Stimulated activated CD8-positive, alpha-beta memory T cell treated with anti-CD3 and anti-CD28 coated beads, Interleukin-7, amount 100 ng/mL, for 4 hours (primary cell): ENCODE measurements around the gene RARB.

Source experiments
- DNase-seq, 2 donors: peaks; one replicate each; pipeline ENCODE4 v3.0.0-alpha.2; 2020; ENCODE audit warnings: low read depth in 2 of 2

Gene RARB

DNA sequence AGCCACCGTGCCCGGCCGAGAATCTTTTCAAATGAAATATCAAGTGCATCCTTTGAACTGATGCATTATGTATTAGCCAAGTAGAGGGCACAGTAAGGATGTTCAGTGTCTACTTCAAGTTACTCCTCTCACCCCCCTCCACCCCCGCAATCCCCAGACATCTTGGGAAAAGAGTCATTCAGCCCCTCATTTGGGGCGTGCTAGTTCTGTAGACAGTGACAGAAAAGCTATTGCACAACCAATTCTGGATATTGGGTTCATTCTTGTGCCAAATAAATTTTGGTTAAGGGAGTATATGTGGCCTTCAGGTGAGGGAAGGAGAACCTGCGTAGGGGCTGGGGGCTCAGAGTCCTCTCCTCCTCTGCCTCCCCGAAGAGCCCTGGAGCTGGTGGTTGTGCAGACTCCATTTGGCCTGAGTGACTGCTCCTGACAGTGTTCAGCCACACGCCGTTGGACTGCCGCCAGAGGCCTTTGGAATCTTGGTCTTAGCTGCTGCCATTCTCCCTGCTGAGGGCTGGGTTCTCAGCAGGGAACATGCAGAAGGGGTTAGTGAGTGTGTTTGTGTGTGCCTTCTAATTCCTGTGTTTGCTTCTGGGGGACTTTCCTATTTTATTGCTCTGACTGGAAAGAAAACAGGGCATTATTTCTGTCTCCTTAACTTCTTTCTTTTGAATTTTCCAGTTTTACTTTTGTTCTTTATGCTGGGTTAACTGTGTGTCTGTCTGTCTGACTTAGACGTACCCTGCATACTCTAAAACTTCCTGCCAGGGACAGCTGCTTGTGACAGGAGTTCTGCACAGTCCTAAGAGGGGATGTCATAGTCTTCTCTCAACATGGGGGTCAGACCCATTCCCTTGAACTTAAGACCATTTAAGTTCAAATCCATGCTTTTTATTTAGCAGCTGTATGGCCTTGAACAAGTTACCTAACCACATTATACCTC is 21.0 kb downstream of the RARB start:
- no peak for DNase-seq

DNA sequence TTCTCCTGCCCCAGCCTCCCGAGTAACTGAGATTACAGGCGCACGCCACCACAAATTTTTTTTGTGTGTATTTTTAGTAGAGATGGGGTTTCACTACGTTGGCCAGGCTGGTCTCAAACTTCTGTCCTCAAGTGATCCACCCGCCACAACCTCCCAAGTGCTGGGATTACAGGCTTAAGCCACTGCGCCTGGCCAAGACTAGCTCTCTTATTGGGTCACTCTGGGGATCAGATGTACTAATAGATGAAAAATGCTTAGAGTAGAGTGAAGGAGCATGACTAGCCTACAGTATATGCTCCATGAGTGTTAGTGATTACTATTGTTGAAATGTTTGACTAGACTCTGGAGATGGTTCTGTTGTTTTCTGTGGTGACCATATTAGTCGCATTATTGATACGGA is 21.8 kb downstream of the RARB start:
- DNase-seq: no peak

DNA sequence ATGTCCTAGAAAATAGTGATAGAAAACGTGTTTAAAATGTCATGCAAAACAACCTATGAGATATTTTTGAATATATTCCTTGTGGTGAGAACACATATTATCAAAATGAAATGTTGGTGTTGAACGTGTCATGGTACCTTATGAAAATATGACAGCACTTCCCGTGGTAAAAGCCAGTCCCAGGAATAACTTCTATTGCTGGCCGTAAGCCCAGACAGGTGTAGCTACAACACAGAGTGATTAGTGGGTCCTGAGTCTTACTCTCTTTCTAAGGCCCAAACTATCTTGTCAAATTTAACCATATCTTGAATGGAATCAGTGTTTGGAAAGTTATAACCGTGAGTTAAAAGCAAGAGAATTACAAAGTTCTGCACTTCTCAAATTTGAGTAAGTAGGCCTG is 24.1 kb downstream of the RARB start:
- no peak for DNase-seq

DNA sequence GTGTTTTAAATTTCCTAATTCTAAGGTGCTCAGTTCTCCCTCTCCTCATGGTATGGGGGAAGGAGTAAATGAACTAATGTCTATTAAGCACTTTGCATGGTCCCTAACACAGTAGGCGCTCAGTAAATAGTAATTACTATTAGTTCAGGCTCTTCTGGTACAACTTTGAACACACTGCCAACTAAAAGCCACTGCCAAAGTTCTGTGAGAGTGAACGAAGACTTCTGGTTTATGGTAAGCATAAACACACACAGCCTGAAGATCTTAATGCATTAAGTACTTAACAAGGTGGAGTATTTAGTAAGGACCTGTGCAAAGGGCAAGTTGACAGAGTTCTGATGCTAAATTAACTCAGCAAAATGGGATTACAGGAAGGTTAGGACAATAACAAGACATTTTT is 24.7 kb downstream of the RARB start:
- no peak for DNase-seq

DNA sequence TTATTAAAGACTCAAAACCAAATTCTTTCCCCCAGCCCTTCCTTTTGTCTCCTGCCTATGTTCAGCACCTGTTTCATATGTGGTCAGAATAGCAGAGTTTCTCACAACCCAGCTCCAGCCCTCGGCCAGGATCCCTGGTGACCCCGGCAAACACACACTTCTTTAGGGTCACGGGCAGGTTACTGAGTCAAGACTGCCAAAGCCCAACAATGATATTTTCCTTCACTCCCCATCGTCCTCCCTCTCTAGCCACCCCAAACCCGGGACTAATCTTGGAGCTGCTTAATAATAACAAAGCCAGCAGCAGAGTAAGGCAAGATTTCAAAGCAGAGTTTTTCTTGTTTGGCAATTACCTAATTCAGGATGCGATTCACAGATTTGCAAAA is 25.5 kb downstream of the RARB start:
- no peak for DNase-seq

DNA sequence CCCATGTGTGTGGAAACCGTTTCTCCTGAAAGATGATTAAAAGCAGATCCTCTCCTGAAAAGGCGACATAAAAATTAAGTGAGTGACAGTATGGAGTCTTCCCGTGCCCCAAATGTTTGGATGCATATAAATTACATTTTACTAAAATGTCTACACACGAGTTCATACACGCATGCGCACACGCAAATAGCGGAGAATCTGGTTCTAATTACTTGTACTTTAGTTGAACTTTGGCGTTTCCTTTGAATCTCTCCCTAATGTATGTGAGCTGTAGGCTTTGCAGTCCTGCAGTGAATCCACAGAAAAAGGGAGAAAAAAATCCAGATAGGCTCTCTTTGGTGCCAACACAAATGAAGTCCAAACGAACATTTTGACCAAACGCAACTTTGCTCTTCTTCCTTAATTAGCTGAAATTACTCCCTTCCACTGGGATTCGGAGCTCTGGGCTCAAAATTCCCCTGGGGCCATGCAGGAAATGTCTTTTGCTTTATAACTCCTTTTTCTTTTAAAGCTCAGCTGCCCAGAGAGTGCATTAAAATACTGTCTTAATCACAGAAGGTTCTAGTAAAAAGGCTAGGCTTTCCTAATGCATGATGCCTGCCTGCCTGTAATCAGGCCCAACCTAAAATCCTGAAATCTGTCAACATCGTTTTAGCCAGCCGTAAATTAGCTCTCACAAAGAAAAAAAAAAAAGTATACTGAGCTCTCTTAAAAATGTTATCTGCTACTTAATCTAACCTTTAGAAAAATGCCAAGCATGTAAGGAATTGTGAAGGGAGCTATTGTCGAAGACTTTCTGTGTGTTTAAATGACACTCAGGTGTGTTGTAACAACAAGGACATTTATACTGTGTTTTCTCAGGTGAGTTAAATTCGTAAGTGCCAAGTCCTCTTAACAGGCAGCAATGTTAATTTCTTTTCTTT is 26.2 kb downstream of the RARB start:
- DNase-seq: no peak

DNA sequence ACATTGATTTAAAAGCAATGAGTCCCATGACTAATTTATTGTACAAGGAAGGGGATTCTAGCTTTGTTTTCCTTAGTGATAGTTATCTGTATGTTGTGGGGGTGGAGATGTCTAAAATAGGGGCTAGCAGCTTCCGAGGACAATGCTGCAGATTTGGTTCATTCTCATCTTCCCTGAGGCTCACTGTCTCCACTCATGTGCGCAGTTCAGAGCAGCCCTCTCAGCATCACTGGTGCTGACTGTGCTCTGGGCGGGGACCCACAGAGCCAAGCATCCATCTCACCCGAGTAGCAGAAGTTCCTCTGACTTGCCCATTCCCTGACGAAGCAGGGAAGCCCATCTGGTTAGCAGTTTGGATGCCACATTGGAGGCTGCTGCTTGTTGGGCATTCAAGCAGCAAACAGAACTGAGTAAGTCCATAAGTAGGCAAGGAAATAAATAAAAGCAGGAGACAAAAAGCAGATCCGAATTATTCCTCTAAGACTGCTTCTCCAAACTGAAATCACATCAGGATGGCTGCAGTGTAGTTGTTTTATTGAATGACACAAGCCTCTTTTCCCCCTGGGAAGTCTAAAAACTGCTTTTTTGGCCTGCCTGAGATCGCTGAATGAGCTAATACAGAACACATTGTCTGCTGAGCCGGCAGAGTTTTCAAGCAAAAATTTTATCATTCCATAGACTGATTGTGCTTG is 27.5 kb downstream of the RARB start:
- no peak for DNase-seq

DNA sequence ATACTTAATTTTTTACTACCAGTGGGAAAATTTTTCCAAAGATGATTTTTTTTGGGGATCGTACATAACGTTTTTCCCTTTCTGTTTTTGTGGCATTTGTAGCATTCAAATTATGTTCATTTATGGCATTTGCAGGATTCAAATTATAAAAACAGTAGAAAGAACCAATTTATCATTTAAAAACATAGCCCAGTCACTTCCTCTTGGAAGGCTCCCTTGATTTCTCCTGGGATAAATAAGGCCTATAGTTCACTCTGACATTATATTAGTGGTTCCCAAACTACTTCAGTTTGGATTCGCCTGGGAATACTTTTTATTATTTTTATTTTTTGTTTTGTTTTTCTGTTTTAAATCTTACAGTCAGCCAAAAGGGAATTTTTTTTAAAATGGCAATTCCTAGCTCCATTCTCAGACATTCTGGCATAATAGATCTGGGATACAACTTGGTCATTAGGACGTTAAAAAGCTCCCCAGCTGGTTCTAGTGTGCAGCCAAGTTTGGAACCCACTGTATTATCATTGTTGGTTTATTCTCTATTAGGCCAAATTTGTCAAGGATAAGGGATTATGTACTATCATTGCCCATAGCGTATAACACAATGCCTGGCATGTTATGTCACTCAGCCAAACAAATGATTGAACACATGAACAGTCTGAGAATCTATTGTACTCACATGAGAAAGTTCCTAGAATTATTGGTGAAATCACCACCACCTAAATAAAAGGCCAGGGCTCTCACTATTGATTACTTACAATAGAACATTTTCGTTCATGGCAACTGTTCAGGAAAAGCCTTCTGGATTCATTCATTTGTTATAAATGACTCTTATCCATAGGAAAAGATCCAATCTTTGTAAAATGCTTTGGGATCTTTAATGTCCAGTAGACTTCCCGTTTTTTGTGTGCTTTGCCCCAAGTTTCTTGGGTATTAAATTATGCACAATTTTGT is 28.9 kb downstream of the RARB start:
- no peak for DNase-seq

DNA sequence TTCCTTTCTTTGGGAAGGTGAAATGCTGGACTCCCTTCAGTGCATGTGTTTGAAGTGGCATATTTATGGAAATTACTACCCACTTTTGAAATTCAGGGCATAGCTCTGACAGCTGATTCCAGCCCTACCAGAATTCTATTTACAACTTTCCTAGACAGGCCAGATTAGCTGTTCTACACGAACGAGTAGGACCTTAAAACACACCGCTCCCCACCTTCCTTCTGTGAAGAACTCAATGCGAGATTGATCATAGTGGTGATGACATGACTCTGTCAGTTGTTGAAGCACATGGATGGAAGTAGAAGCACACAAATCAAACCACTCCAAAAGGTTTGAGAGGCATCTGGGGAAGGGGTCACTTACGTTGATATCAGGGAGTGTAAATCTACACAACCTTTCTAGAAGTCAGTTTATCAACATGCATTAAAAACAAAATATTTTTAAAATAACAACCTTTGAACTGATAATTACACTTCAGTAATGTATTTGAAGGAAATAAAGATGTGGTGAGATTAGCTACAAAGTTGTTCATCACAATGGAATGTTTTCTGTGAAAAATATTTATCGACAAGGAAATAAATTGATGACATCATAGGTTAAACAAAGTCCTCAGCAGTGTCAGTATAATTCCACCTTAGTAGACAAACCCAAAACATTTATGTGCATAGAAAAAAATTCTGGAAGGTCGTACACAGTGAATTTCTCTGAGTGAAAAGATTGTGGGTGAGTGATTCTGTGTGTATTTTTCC is 29.8 kb downstream of the RARB start:
- no peak for DNase-seq

DNA sequence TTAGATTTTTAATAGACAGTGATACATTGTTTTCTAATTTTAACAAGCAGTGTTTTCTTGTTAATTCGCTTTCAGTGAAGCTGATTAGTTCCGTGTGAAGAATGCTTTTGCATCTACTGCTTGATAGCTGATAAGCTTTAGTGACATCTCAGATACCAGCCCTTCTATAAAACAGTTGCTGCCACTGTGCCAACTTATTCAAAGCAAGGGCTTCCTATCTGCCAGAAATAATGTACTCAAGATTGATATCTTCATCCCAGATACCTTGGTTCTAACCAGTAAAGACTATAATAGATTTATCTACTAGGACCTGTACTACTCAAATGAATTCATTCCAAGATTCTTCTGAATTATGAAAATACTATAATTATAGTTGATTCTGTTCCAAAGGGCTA is 30.4 kb downstream of the RARB start:
- no peak for DNase-seq

DNA sequence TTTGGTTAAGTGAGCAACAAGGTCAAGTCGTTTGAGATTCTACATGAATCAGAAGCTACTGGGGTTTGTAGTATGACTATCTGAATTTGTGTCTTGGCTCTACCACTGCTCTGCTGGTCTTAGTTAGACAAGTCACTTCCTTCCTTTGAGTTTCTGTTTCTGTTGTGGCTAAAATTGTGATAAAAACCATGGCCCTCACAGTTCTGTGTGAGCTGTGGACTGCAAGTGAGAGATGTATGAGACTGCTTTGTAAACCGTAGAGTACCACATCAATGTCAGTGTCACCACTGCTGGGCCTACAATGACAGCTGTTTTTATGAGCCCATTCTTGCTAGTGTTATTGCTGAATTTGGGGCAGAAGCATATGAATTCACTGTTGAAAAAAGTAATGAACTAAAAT is 32.7 kb downstream of the RARB start:
- DNase-seq: no peak

DNA sequence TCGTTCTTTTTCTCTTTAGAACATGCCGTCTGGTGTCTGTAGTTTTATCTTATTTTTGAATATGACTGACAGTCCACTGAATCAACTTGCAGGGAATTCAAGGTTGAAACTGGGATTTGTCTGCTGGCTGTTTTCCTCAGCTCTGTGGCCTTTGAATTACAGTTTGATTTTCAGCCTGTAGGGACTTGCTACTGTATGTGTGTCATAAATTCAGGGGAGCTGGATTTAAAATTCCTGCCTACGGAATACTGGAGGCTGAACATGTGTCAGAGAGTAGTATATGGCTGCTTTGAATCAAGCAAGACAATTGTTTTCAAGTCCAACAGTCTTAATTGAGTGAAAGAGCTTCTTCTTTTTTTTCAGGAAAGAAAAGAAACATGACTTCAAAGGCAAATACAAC is 33.9 kb downstream of the RARB start:
- DNase-seq: no peak

DNA sequence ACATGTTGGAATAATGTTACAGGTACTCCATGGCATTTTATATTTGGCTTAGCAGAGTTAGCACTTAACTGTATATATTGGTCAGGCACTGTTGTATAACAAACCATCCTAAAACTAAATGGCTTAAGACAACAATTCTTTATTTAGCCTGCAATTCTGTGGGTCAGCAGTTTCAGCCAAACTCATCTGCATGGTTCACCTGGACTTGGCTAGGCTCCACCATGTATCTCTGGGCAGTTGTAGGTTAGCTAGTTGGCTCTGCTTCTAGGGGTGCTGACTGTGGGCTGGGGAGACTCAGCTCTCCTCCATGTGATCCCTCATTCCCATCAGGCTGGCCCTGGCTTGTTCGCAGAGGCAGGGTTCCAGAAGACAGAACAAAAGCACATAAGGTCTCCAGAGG is 34.4 kb downstream of the RARB start:
- no peak for DNase-seq

DNA sequence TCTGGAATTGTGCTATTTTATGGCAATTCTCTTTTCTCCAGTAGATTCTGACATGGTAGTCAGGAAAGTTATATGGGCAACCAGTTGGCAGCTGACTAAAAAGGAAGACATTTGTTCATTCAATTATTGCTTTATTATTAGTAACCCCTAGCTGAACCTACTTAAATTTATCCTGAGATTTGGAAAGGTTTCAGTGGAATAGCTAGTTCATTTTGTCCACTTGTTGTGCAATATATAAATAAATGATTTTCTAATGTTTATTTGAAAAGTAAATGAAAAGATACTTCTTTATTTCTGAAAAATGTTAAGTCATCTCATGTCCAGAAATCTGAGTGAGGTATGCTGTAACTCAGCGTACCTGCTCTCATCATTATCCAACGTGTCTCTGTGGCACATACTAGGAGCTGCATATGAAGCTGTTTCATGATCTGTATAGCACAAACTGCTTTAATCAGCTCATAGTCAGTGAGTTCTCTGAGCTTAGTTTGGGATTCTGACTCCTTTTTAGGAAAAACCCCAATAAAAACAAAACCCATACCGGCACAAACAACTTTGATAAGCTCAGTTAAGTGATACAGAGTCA is 35.9 kb downstream of the RARB start:
- DNase-seq: no peak

DNA sequence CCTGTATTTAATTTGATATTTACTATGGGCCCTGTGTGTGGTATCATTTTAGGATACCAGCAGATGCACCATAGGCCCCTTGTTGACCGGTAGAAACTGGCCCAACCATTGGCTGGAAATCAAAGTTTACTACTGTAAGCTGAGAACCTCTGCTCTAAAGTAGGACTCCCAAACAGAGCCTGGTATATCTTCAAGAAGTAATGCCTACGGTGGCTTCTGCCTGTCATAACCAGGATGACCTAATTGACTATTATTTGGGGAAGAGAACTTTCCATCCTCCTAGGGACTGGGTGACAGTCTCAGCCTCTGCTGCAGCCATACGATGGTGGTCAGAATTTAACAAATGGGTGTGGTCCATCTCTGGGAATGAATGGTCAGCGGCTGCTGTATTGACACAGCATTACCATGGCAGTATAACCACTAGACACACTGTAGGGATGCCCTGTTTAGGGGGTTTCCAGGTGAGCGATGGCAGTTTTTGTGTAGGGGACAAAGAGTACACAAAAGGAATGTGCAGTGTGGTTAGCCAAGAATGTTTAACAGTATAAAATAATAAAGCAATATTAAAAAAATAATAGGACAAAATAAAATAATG is 37.3 kb downstream of the RARB start:
- DNase-seq: no peak

DNA sequence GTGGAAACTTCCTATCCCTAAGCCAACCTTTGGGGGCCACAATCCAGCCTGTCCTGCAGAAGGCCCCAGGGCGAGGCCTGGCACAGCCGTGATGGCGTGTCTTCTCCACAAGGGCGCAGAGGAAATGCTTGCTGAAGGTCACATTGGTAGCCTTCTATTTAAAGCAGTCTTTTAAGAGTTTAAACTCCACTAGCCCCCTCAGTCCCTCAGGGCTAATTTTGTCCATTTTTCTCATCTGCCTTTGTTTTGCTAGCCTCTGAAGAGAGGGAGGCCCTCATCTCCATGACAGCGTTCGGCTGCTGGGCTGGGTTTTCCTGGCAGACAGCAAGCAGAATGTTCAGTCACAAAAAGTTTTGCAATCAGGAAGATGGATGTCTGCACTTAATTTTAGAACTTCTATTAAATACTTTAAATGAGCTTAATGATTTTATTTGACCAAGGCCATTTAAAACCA is 40.8 kb downstream of the RARB start:
- no peak for DNase-seq

DNA sequence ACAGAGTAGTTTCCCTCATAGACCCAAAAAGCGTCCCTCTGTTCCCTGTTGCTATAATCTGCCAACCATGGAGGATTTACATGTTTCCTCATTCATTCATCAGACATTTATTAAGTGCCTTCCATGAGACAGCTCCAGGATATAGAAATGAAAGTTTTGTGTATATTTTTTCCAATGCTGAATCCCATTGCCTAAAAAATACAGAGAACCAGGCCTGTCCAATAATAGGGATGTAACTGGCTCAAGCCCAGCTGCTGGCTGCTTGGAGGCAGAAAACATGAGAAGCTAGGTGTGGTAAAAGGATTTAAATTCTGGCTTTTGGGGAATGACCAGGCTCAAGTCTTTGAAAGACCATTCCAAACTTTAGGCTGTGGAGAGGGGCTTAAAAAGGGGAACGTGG is 41.5 kb downstream of the RARB start:
- no peak for DNase-seq

DNA sequence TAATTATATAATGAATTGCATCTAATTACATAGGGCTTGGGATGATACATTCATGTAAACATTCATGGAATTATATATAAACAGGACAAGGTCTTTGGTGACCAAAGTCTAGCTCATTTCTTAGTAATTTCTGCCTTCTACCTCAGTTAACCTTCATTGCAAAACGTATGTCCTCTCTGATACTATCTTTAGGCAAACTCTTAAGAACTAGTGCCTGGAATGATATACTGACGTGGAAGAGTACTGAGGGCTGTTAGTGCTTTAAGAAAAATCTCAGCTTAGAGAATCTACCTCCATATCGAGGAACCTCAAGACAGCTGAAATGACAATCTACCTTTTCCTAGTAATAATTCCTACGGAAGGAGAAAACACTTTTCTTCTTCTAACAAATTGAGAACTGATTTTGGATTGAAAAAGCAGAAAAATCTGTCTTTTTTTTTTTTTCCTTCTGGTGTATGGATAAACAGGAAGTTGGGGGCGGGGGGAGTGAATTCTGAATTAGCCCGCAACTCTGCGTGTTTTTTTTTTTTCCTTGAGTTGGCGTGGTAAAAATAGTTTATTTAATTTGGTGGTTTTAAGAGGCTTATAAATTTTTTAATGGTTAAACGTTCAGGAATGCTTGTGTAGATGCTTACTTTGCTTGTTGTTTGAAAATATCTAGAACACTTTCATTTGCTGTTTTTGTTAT is 43.2 kb downstream of the RARB start:
- no peak for DNase-seq

DNA sequence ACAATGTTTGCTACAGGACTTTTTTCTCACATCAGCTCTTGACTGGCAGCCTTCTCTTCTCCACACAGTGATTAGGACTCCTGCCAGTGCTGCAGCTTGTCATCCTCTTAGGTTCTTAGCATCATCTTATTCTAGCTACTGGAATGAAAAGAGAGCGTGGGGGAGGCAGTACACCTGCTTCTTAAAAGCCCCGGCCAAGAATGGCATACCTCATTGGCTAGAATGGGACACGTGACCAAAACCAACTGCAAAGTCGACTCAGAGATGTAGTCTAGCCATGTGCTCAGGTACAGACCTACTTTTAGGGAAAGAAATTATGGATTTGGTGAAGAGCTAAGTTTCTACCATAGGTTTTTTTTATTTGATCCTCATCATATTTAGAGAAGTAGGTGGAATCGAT is 44.1 kb downstream of the RARB start:
- DNase-seq: no peak
